HepG2 (cell line): Measurements from ENCODE around the gene SSC4D. TPM values are rescaled to one million over a fixed set of nuclear protein-coding genes. Genes with fewer than 3 reads are reported as not detected.
A peak's percentile ranks its signal among the peaks of the same experiment; 100 is the strongest.

Experiments
- FOXP1 ChIP-seq, 2 experiments: fragments of 450-650 bp in 1 of 2; IDR thresholded peaks; 2 replicates each; pipeline ENCODE4 v1.6.1; 2017 to 2018; ENCODE audit warnings: antibody characterized with exemption in 1 of 2
- KLF13 ChIP-seq: sonication (generic); formaldehyde crosslinking; IDR thresholded peaks from 2 replicates; pipeline ENCODE4 v1.4.0; 2020; ENCODE audit warnings: mild to moderate bottlenecking, missing genetic modification reagents
- MAX ChIP-seq: IDR thresholded peaks from 2 replicates; pipeline ENCODE4 v1.6.1; 2012; ENCODE audit warnings: inconsistent platforms
- NR2F1 ChIP-seq, 2 experiments: fragments of 450-650 bp in 1 of 2; formaldehyde crosslinking in 1 of 2; IDR thresholded peaks; 2 replicates each; pipeline versions ENCODE4 v1.5.0 to v1.6.1; 2016 to 2020; ENCODE audit warnings: mild to moderate bottlenecking in 1 of 2, missing compliant biosample characterization in 1 of 2, missing genetic modification reagents in 1 of 2, moderate library complexity in 1 of 2
- RFX1 ChIP-seq: fragments of 450-650 bp; IDR thresholded peaks from 2 replicates; pipeline ENCODE4 v1.6.1; 2017
- SP140L ChIP-seq: sonication (generic); formaldehyde crosslinking; IDR thresholded peaks from 2 replicates; pipeline ENCODE4 v1.4.0; 2020; ENCODE audit warnings: missing genetic modification reagents, borderline replicate concordance
- TAF15 ChIP-seq: fragments of 200-400 bp; formaldehyde crosslinking; IDR thresholded peaks from one replicate; pipeline ENCODE4 v1.6.1; 2018; ENCODE audit warnings: mild to moderate bottlenecking, low read depth, low read length; ENCODE audit not compliant: poor library complexity, severe bottlenecking
- TBX2 ChIP-seq: sonication (generic); formaldehyde crosslinking; IDR thresholded peaks from 2 replicates; pipeline ENCODE4 v1.5.0; 2020; ENCODE audit warnings: missing genetic modification reagents, mild to moderate bottlenecking, borderline replicate concordance
- THAP7 ChIP-seq: sonication (generic); formaldehyde crosslinking; IDR thresholded peaks from 2 replicates; pipeline ENCODE4 v1.8.1; 2023; ENCODE audit warnings: mild to moderate bottlenecking, missing genetic modification reagents
- ZBTB38 ChIP-seq: sonication (generic); formaldehyde crosslinking; IDR thresholded peaks from 2 replicates; pipeline ENCODE4 v1.5.1; 2020; ENCODE audit warnings: mild to moderate bottlenecking, missing genetic modification reagents
- ZNF281 ChIP-seq: sonication (generic); formaldehyde crosslinking; IDR thresholded peaks from 2 replicates; pipeline ENCODE4 v1.4.0; 2020; ENCODE audit warnings: missing genetic modification reagents, borderline replicate concordance
- ZNF350 ChIP-seq: sonication (generic); formaldehyde crosslinking; IDR thresholded peaks from 2 replicates; pipeline ENCODE4 v1.4.0; 2020; ENCODE audit warnings: mild to moderate bottlenecking, low read depth, missing genetic modification reagents, borderline replicate concordance
- ZSCAN29 ChIP-seq: sonication (generic); formaldehyde crosslinking; conservative IDR thresholded peaks from 2 replicates; pipeline ENCODE4 v1.4.0; 2020; ENCODE audit warnings: mild to moderate bottlenecking, missing genetic modification reagents
- ZSCAN31 ChIP-seq: sonication (generic); formaldehyde crosslinking; IDR thresholded peaks from 2 replicates; pipeline ENCODE4 v1.5.0; 2020; ENCODE audit warnings: low read depth, mild to moderate bottlenecking, missing genetic modification reagents
- ZSCAN5A ChIP-seq: sonication (generic); formaldehyde crosslinking; IDR thresholded peaks from 2 replicates; pipeline ENCODE4 v1.8.0; 2022; ENCODE audit warnings: mild to moderate bottlenecking, missing genetic modification reagents, borderline replicate concordance
- polyA plus RNA-seq, 8 experiments: library from polyadenylated mRNA; depleted of rRNA in 3 of 8; stranded (reverse) in 7 of 8; unstranded in 1 of 8; fragments of >200 nt; fragmentation: Illumina TruSeq in 4 of 8; extraction: Trizol in 4 of 8; gene quantifications; 2 replicates each; pipeline versions ENCODE4 v1.2.1 to v1.2.3, GENCODE V29; 2011 to 2016; ENCODE audit warnings: low read depth in 4 of 8, missing spikeins in 1 of 8, mixed read lengths in 1 of 8; ENCODE audit not compliant: insufficient read depth in 1 of 8
- total RNA-seq, 5 experiments: library from RNA; depleted of rRNA; stranded (reverse); fragments of >200 nt; fragmentation: Illumina TruSeq; extraction: Trizol; gene quantifications; 2 replicates each; pipeline ENCODE4 v1.2.3, GENCODE V29; 2016; ENCODE audit warnings: low read depth in 1 of 5
- TF ChIP-seq, protein P1 (sequence below): sonication (generic); formaldehyde crosslinking; IDR thresholded peaks from 2 replicates; pipeline ENCODE4 v1.9.0; 2022; ENCODE audit warnings: low read depth, missing genetic modification reagents
- TF ChIP-seq, protein P2 (sequence below): sonication (generic); formaldehyde crosslinking; conservative IDR thresholded peaks from 2 replicates; pipeline ENCODE4 v1.8.1; 2023; ENCODE audit warnings: missing genetic modification reagents

SSC4D gene
- total and polyA plus RNA-seq, 2 of the 13 experiments (the other 11 are each of a cell fraction or from before 2014, with no cell fraction given): 33.3 to 63.8 TPM

- peak; percentile 75 for TF ChIP-seq ZNF281 (CRISPR knock-in tag)
- TF ChIP-seq FOXP1 (IDR thresholded peaks at IDR 0.05): no peak
- TF ChIP-seq FOXP1 (CRISPR knock-in tag; IDR thresholded peaks at IDR 0.05): no peak
- TF ChIP-seq, protein P1, sequence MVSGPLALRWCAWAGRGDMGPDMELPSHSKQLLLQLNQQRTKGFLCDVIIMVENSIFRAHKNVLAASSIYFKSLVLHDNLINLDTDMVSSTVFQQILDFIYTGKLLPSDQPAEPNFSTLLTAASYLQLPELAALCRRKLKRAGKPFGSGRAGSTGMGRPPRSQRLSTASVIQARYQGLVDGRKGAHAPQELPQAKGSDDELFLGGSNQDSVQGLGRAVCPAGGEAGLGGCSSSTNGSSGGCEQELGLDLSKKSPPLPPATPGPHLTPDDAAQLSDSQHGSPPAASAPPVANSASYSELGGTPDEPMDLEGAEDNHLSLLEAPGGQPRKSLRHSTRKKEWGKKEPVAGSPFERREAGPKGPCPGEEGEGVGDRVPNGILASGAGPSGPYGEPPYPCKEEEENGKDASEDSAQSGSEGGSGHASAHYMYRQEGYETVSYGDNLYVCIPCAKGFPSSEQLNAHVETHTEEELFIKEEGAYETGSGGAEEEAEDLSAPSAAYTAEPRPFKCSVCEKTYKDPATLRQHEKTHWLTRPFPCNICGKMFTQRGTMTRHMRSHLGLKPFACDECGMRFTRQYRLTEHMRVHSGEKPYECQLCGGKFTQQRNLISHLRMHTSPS (CRISPR knock-in tag): no peak; the same call in 1 of the 2 replicates
- TF ChIP-seq ZSCAN31: peak; percentile 82
- no peak for TF ChIP-seq ZNF350 (CRISPR knock-in tag)
- TF ChIP-seq SP140L (CRISPR knock-in tag): no peak
- TF ChIP-seq, protein P2, sequence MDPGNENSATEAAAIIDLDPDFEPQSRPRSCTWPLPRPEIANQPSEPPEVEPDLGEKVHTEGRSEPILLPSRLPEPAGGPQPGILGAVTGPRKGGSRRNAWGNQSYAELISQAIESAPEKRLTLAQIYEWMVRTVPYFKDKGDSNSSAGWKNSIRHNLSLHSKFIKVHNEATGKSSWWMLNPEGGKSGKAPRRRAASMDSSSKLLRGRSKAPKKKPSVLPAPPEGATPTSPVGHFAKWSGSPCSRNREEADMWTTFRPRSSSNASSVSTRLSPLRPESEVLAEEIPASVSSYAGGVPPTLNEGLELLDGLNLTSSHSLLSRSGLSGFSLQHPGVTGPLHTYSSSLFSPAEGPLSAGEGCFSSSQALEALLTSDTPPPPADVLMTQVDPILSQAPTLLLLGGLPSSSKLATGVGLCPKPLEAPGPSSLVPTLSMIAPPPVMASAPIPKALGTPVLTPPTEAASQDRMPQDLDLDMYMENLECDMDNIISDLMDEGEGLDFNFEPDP (CRISPR knock-in tag): no peak
- TF ChIP-seq ZSCAN5A (CRISPR knock-in tag): no peak
- no peak; the same call in none of the 2 replicates for TF ChIP-seq TBX2
- no peak for TF ChIP-seq NR2F1 (CRISPR knock-in tag; IDR thresholded peaks at IDR 0.05)
- TF ChIP-seq ZSCAN29 (CRISPR knock-in tag): no peak; the same call in 1 of the 2 replicates
- no peak for TF ChIP-seq ZBTB38
- TF ChIP-seq KLF13 (CRISPR knock-in tag): no peak
- no peak for TF ChIP-seq THAP7 (CRISPR knock-in tag)
- TF ChIP-seq MAX: peak; percentile 61
- no peak for TF ChIP-seq RFX1
- TF ChIP-seq TAF15: no peak
Observed at GRCh38 chr7:76358481-76359110, 50.9 kb downstream of the SSC4D start, which contains the start of gene YWHAG (continued).
